Adrenal gland (tissue), 5 donors: Measurements from ENCODE around the gene PRKCH.

Source experiments
- POLR2A ChIP-seq, 2 donors: fragments of 450-650 bp; IDR thresholded peaks; one replicate each; pipeline ENCODE4 v1.6.1; 2017; ENCODE audit warnings: antibody characterized with exemption in 2 of 2, mild to moderate bottlenecking in 2 of 2, moderate library complexity in 1 of 2
- TF ChIP-seq, protein P1 (sequence below), 6 experiments: fragments of 450-650 bp in 4 of 6; fragments of 200-600 bp in 2 of 6; sonication (generic) in 1 of 6; IDR thresholded peaks; 1 replicate in 5 of 6; 2 replicates in 1 of 6; pipeline versions ENCODE4 v1.5.1 to v1.8.0; 2016 to 2021; ENCODE audit warnings: antibody characterized with exemption in 6 of 6, mild to moderate bottlenecking in 2 of 6, moderate library complexity in 1 of 6
- donor health status: DM: no; HTN: no; CAD: no.

GRCh38 chr14:61486930-61487495 is 165.6 kb downstream of the PRKCH start:
- TF ChIP-seq, protein P1, sequence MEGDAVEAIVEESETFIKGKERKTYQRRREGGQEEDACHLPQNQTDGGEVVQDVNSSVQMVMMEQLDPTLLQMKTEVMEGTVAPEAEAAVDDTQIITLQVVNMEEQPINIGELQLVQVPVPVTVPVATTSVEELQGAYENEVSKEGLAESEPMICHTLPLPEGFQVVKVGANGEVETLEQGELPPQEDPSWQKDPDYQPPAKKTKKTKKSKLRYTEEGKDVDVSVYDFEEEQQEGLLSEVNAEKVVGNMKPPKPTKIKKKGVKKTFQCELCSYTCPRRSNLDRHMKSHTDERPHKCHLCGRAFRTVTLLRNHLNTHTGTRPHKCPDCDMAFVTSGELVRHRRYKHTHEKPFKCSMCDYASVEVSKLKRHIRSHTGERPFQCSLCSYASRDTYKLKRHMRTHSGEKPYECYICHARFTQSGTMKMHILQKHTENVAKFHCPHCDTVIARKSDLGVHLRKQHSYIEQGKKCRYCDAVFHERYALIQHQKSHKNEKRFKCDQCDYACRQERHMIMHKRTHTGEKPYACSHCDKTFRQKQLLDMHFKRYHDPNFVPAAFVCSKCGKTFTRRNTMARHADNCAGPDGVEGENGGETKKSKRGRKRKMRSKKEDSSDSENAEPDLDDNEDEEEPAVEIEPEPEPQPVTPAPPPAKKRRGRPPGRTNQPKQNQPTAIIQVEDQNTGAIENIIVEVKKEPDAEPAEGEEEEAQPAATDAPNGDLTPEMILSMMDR (IDR thresholded peaks at IDR 0.05): no peak
- no peak for TF ChIP-seq POLR2A (IDR thresholded peaks at IDR 0.05)
